K562 (cell line): ENCODE results near the gene NEDD8. TPM values are rescaled to one million over a fixed set of nuclear protein-coding genes. Genes with fewer than 3 reads are reported as not detected.

Experiments used
- CBFA2T2 ChIP-seq: fragments of 450-650 bp; conservative IDR thresholded peaks from 2 replicates; pipeline ENCODE4 v1.6.1; 2017; ENCODE audit warnings: mild to moderate bottlenecking
- DDX20 ChIP-seq: fragments of 450-650 bp; IDR thresholded peaks from 2 replicates; pipeline ENCODE4 v1.6.1; 2016; ENCODE audit warnings: missing genetic modification characterization, low read depth, mild to moderate bottlenecking, missing compliant biosample characterization, moderate library complexity
- ELF1 ChIP-seq: fragments of 200-800 bp; sonication (Bioruptor generic); IDR thresholded peaks from 2 replicates; pipeline ENCODE4 v1.6.1; 2016; ENCODE audit warnings: missing genetic modification characterization, missing compliant biosample characterization
- ESRRA ChIP-seq: fragments of 450-650 bp; IDR thresholded peaks from 2 replicates; pipeline ENCODE4 v1.6.1; 2014; ENCODE audit warnings: low read depth, mild to moderate bottlenecking, moderate library complexity, borderline replicate concordance
- FOXM1 ChIP-seq, 2 experiments: fragments of 450-650 bp in 1 of 2; sonication (generic) in 1 of 2; formaldehyde crosslinking in 1 of 2; IDR thresholded peaks; 2 replicates each; pipeline versions ENCODE4 v1.6.1 to v1.9.0; 2017 to 2022; ENCODE audit warnings: low read depth in 2 of 2, mild to moderate bottlenecking in 2 of 2, missing genetic modification reagents in 1 of 2, moderate library complexity in 1 of 2
- GABPA ChIP-seq: fragments of 200-800 bp; sonication (Bioruptor generic); conservative IDR thresholded peaks from 2 replicates; pipeline ENCODE4 v1.6.1; 2016; ENCODE audit warnings: low read depth, missing genetic modification characterization, missing compliant biosample characterization
- GABPB1 ChIP-seq: sonication (generic); formaldehyde crosslinking; IDR thresholded peaks from 2 replicates; pipeline ENCODE4 v1.8.0; 2022; ENCODE audit warnings: mild to moderate bottlenecking, missing genetic modification reagents
- HMBOX1 ChIP-seq: sonication (generic); IDR thresholded peaks from 2 replicates; pipeline ENCODE4 v1.6.1; 2016
- IRF9 ChIP-seq: fragments of 450-650 bp; IDR thresholded peaks from 2 replicates; pipeline ENCODE4 v1.6.1; 2016; ENCODE audit warnings: missing biosample characterization, missing genetic modification characterization
- LEF1 ChIP-seq: fragments of 450-650 bp; IDR thresholded peaks from 2 replicates; pipeline ENCODE4 v1.6.1; 2016; ENCODE audit warnings: mild to moderate bottlenecking
- MBD2 ChIP-seq: sonication (generic); IDR thresholded peaks from 2 replicates; pipeline ENCODE4 v1.6.1; 2016; ENCODE audit warnings: low read depth, borderline replicate concordance
- NKRF ChIP-seq: fragments of 450-650 bp; IDR thresholded peaks from 2 replicates; pipeline ENCODE4 v1.6.1; 2016; ENCODE audit warnings: borderline replicate concordance
- POLR2A ChIP-seq: fragments of 450-650 bp; conservative IDR thresholded peaks from 2 replicates; pipeline ENCODE4 v1.6.1; 2016
- POLR2B ChIP-seq: fragments of 450-650 bp; IDR thresholded peaks from 2 replicates; pipeline ENCODE4 v1.6.1; 2018; ENCODE audit warnings: low read depth; ENCODE audit not compliant: partially characterized antibody
- SIN3B ChIP-seq: fragments of 450-650 bp; IDR thresholded peaks from 2 replicates; pipeline ENCODE4 v1.6.1; 2017; ENCODE audit warnings: low read depth, mild to moderate bottlenecking, moderate library complexity
- SIX5 ChIP-seq, 2 experiments: IDR thresholded peaks; 2 replicates each; pipeline ENCODE4 v1.6.1; 2011; ENCODE audit warnings: low read length in 2 of 2, borderline replicate concordance in 1 of 2, low read depth in 1 of 2, mild to moderate bottlenecking in 1 of 2, moderate library complexity in 1 of 2; ENCODE audit not compliant: insufficient read depth in 1 of 2
- SMAD4 ChIP-seq: fragments of 250-450 bp; sonication (Bioruptor Pico); conservative IDR thresholded peaks from 2 replicates; pipeline ENCODE4 v1.8.0; 2021; ENCODE audit warnings: inconsistent platforms, mild to moderate bottlenecking, moderate library complexity
- SP1 ChIP-seq: sonication (generic); formaldehyde crosslinking; IDR thresholded peaks from 2 replicates; pipeline ENCODE4 v1.8.1; 2022; ENCODE audit warnings: mild to moderate bottlenecking, missing genetic modification reagents
- STAT6 ChIP-seq: sonication (generic); formaldehyde crosslinking; IDR thresholded peaks from 2 replicates; pipeline ENCODE4 v1.8.1; 2023; ENCODE audit warnings: mild to moderate bottlenecking, missing genetic modification reagents
- TFAM ChIP-seq: fragments of 250-450 bp; sonication (Bioruptor Pico); conservative IDR thresholded peaks from 2 replicates; pipeline ENCODE4 v1.5.0; 2021; ENCODE audit warnings: mild to moderate bottlenecking, moderate library complexity
- ZKSCAN1 ChIP-seq: fragments of 150-350 bp; IDR thresholded peaks from 2 replicates; pipeline ENCODE4 v1.6.1; 2016; ENCODE audit warnings: low read depth, low read length
- ZKSCAN8 ChIP-seq: fragments of 200-800 bp; sonication (Bioruptor generic); IDR thresholded peaks from 2 replicates; pipeline ENCODE4 v1.6.1; 2016; ENCODE audit warnings: missing genetic modification characterization, missing compliant biosample characterization
- ZNF124 ChIP-seq: sonication (generic); formaldehyde crosslinking; IDR thresholded peaks from 2 replicates; pipeline ENCODE4 v1.8.1; 2022; ENCODE audit warnings: missing genetic modification reagents
- ZNF143 ChIP-seq: sonication (generic); formaldehyde crosslinking; IDR thresholded peaks from 2 replicates; pipeline ENCODE4 v1.9.0; 2022; ENCODE audit warnings: mild to moderate bottlenecking, missing genetic modification reagents
- polyA plus RNA-seq, 8 experiments: library from polyadenylated mRNA; depleted of rRNA in 4 of 8; stranded (reverse) in 5 of 8; unstranded in 3 of 8; fragments of >200 nt; fragmentation: Nextera tagmentation in 2 of 8; fragmentation: Illumina TruSeq in 1 of 8; extraction: Ambion mirVana in 2 of 8; extraction: Trizol in 1 of 8; gene quantifications; 2 replicates each; pipeline versions ENCODE4 v1.2.1 to v1.2.3, GENCODE V29; 2011 to 2014; ENCODE audit warnings: inconsistent platforms in 1 of 8, missing spikeins in 1 of 8
- total RNA-seq, 7 experiments: library from RNA; depleted of rRNA in 6 of 7; stranded (reverse); fragments of >200 nt in 6 of 7; fragmentation: Illumina TruSeq in 2 of 7; extraction: Trizol in 2 of 7; gene quantifications; 2 replicates each; pipeline versions ENCODE4 v1.2.1 to v1.2.3, GENCODE V29; 2011 to 2021; ENCODE audit warnings: low replicate concordance in 1 of 7

Gene NEDD8
- total and polyA plus RNA-seq, 9 of the 15 experiments (the other 6 are each of a cell fraction or from before 2014, with no cell fraction given) = 142 to 691 (median 260) TPM

- peak; percentile 65; the same call in 1 of the 2 replicates for TF ChIP-seq NKRF
- peak; percentile 33; the same call in 1 of the 2 replicates for TF ChIP-seq ZKSCAN1
- TF ChIP-seq ZKSCAN8 (CRISPR knock-in tag) = 0 out of 2 replicates have a peak, but pooled peaks have one; percentile 46
- no peak for TF ChIP-seq TFAM (CRISPR knock-in tag)
- no peak for TF ChIP-seq DDX20 (tag)
- TF ChIP-seq ZNF124 (CRISPR knock-in tag) = no peak
- TF ChIP-seq SIN3B = peak; percentile 62; the same call in 1 of the 2 replicates
- no peak for TF ChIP-seq STAT6 (CRISPR knock-in tag)
- TF ChIP-seq POLR2A = peak; percentile 70
- no peak for TF ChIP-seq CBFA2T2
- peak; percentile 54; the same call in 1 of the 2 replicates for TF ChIP-seq SP1
- peak; percentile 86 for TF ChIP-seq MBD2
- TF ChIP-seq ELF1 (tag) = peak; percentile 82
- TF ChIP-seq GABPA (tag) = peak; percentile 96
- no peak for TF ChIP-seq IRF9 (tag)
- peak; percentile 33 for TF ChIP-seq POLR2B
- no peak for TF ChIP-seq HMBOX1
- TF ChIP-seq GABPB1 (CRISPR knock-in tag) = peak; percentile 94
- peak; percentile 91 to 96 for TF ChIP-seq SIX5 (IDR thresholded peaks at IDR 0.05; ENCODE audit: borderline replicate concordance in 1 of 2, insufficient read depth in 1 of 2, low read depth in 1 of 2, low read length in 2 of 2)
- TF ChIP-seq ESRRA = no peak
- peak; percentile 90 for TF ChIP-seq ZNF143
- TF ChIP-seq LEF1 = no peak
- TF ChIP-seq FOXM1 (IDR thresholded peaks at IDR 0.05; ENCODE audit: low read depth) = no peak
- no peak for TF ChIP-seq FOXM1 (CRISPR knock-in tag; IDR thresholded peaks at IDR 0.05; ENCODE audit: low read depth)
- TF ChIP-seq SMAD4 (CRISPR knock-in tag) = no peak
Observed at GRCh38 chr14:24232121-24232644, at the start of gene NEDD8 (continued).
